SH-SY5Y (cell line): Measurements from ENCODE around the gene COQ9.

Source experiments
- GATA2 ChIP-seq: IDR thresholded peaks from 2 replicates; pipeline ENCODE4 v1.6.1; 2011; ENCODE audit warnings: mild to moderate bottlenecking, low read depth, low read length
- GATA3 ChIP-seq: IDR thresholded peaks from 2 replicates; pipeline ENCODE4 v1.6.1; 2011; ENCODE audit warnings: low read depth, mild to moderate bottlenecking, low read length, moderate library complexity

GRCh38 chr16:57427824-57428223 lies 19.5 kb upstream of the COQ9 start:
- TF ChIP-seq GATA2 = no peak
- TF ChIP-seq GATA3 = no peak
